ENCODE measurements around the gene DEFB121. TPM values are rescaled to one million over a fixed set of nuclear protein-coding genes. Genes with fewer than 3 reads are reported as not detected.

DEFB121 gene, protein sequence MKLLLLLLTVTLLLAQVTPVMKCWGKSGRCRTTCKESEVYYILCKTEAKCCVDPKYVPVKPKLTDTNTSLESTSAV
- total RNA-seq, result not detected in 2 replicates

DNA sequence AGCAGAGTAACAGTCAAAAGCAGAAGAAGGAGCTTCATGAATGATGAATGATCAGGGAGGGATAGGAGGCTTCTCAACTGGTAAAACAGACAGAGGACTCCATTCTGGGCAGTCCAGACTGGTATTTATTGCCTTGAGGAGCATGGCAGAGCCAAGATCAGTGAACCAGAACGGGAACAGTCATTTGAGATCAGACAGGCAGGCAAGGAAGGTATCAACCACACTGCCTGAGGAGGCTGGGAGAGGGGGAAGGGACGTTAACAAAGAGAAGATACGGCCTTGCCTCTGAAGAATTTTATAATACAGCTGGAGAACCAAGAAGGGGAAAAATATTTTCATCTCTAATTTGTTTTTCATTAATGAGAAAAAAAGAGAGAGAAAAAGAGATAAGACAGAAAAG is at the start of gene DEFB121:
Gene DEFB121 (minus strand): TSS at position 101 of the 400 bp plus-strand sequence. CDS start 63 bp downstream, at position 38.

GRCh38 chr20:31440012-31440659 is 34.1 kb upstream of the DEFB121 start, which contains the start of gene DEFB123:
TSS of gene DEFB123 (plus strand) at chr20:31440632. CDS start at chr20:31440699, 67 bp downstream.

DNA sequence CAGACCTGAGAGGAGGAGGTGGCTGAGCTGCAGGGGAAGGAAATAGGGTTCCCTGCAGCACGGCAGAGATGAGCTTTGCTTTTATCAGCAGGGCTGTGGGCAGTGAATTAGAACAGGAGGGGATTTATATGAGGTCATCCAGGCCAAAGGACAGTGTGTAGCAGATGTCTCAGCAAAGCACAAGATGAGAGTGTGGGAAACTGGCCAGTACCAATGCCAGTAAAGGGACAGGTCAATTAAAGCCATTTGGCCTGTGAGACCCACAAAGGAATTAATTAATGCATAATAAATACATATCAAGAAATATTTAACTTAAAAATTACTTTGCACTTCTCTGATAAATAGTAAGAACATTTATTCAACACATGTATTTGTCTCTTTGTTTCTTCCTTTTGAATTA is 15.5 kb downstream of the DEFB121 start, which contains the start of gene DEFB119:
Gene DEFB119 (minus strand): TSS at position 101 of the 400 bp plus-strand sequence. CDS start 107 bp downstream, outside the sequence.

GRCh38 chr20:31368301-31368700 is 37.7 kb downstream of the DEFB121 start, which contains the start of gene DEFB118:
TSS of gene DEFB118 (plus strand) at chr20:31368601. CDS start at chr20:31368651, 50 bp downstream.

Other genes with a start within 250 kb of the DEFB121 start
- gene DEFB115, start 148.6 kb downstream of the DEFB121 start, total RNA-seq, result not detected in 2 replicates
- gene DEFB116, start 97.6 kb downstream of the DEFB121 start, total RNA-seq, result not detected in 2 replicates
- gene DEFB118, start 37.6 kb downstream of the DEFB121 start, total RNA-seq, result not detected in 2 replicates
- not detected in 2 replicates for gene DEFB119, start 15.6 kb downstream of the DEFB121 start, total RNA-seq
- not detected in 2 replicates for gene DEFB123, start 34.4 kb upstream of the DEFB121 start, total RNA-seq
- not detected in 2 replicates for gene DEFB124, start 68.9 kb upstream of the DEFB121 start, total RNA-seq
- gene REM1, start 69.1 kb upstream of the DEFB121 start, total RNA-seq, result 0.06 TPM in 1 of 2 replicates, not detected in the other
- 31.6 and 74.3 TPM in 2 replicates for gene HM13, start 108.2 kb upstream of the DEFB121 start, total RNA-seq
- gene ID1, start 199.1 kb upstream of the DEFB121 start, total RNA-seq, result 282 and 476 TPM in 2 replicates
- not detected in 2 replicates for gene COX4I2, start 231.7 kb upstream of the DEFB121 start, total RNA-seq